Gastrocnemius medialis (tissue), 4 donors: ENCODE results near the gene PNPO.

Experiments used
- POLR2A ChIP-seq, 2 donors: fragments of 450-650 bp; IDR thresholded peaks; one replicate each; pipeline ENCODE4 v1.6.1; 2017; ENCODE audit warnings: antibody characterized with exemption in 2 of 2, mild to moderate bottlenecking in 2 of 2, moderate library complexity in 2 of 2
- TF ChIP-seq, protein P1 (sequence below), 5 experiments: fragments of 450-650 bp in 3 of 5; fragments of 200-600 bp in 2 of 5; sonication (generic) in 2 of 5; IDR thresholded peaks in 4 of 5; conservative IDR thresholded peaks in 1 of 5; 1 replicate in 4 of 5; 2 replicates in 1 of 5; pipeline ENCODE4 v1.5.1; 2016 to 2019; ENCODE audit warnings: antibody characterized with exemption in 5 of 5, mild to moderate bottlenecking in 3 of 5, moderate library complexity in 3 of 5

DNA sequence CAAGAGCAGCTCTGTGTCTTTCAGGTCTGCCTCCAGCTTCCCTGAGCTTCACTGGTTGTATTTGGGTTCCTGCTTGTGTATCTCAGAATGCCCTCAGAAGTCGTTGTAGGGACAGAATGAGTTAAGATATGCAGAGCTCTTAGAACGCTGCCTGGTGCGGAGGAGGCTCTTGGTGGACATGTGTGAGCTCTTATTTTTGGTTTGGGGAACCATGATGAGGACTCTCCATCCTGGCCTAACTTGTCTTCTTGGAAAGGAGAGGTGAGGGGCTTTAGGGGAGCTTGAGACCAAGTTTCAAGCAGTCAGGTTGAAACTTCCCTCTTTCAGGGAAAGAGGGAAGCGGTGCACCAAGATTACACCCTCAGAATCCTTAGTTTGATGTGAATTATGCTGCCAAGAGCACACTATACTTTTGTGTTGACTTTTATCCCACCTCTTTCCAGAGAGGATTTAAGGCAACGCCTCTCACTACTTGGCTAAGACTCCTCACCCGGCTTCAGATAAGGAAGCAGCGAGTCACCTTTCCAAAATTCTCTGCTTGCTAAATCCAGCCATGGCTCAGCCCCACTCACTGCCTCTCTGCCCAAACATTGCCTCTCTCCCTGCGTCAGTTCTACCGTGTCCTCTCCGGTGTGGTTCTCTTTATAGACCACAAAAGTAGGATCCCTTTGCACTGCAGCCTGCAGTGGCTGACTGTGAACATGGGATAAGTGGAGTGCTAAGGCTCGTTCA lies 42.3 kb downstream of the PNPO start:
- TF ChIP-seq POLR2A (IDR thresholded peaks at IDR 0.05): no peak
- TF ChIP-seq, protein P1, sequence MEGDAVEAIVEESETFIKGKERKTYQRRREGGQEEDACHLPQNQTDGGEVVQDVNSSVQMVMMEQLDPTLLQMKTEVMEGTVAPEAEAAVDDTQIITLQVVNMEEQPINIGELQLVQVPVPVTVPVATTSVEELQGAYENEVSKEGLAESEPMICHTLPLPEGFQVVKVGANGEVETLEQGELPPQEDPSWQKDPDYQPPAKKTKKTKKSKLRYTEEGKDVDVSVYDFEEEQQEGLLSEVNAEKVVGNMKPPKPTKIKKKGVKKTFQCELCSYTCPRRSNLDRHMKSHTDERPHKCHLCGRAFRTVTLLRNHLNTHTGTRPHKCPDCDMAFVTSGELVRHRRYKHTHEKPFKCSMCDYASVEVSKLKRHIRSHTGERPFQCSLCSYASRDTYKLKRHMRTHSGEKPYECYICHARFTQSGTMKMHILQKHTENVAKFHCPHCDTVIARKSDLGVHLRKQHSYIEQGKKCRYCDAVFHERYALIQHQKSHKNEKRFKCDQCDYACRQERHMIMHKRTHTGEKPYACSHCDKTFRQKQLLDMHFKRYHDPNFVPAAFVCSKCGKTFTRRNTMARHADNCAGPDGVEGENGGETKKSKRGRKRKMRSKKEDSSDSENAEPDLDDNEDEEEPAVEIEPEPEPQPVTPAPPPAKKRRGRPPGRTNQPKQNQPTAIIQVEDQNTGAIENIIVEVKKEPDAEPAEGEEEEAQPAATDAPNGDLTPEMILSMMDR (IDR thresholded peaks at IDR 0.05 in 4 of 5, conservative IDR thresholded peaks at IDR 0.05 in 1 of 5): no peak
